ENCODE results near the gene CDH23.
A peak's percentile ranks its signal among the peaks of the same experiment; 100 is the strongest.

Gene CDH23

DNA sequence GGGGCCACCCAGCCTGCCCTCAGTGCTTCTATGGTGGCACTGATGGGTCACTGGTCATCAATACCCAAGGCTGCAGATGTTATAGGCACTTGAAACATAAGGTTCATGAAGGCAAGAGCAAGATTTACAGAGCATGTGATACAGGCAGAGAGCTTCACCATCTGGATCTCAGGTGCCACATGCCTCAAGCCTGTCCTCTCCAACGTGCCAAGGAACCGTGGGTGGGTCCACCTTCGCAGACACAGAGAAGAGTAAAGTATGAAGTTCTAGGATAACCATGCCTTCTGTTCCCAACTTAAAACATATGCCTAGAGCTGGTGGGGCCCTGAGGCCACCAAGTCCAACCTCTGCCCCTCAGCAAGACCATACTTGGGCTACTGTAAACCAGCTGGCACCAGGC is 26.7 kb upstream of the CDH23 start:
- no peak for DNase-seq (ENCODE audit: low spot score)

DNA sequence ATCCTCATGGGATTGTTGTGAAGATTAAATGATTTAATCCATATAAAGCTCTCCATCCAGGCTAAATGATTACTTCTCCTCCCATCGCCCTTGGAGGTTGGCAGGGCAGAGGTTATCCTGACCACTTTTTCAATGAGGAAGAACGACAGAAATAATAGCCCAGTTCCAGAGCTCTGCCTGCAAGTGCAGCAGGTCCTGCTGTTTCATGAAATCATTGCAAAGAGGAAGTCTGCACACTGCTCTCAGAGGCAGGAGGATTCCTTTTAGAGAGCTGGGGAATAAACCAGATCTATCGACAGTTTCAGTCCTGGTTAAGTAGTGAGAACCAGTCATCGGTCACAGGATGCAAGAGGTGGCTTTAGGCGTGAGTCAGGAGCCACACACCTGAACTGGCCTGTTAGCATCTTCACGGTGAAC is 25.0 kb upstream of the CDH23 start:
- DNase-seq (ENCODE audit: low spot score): no peak

DNA sequence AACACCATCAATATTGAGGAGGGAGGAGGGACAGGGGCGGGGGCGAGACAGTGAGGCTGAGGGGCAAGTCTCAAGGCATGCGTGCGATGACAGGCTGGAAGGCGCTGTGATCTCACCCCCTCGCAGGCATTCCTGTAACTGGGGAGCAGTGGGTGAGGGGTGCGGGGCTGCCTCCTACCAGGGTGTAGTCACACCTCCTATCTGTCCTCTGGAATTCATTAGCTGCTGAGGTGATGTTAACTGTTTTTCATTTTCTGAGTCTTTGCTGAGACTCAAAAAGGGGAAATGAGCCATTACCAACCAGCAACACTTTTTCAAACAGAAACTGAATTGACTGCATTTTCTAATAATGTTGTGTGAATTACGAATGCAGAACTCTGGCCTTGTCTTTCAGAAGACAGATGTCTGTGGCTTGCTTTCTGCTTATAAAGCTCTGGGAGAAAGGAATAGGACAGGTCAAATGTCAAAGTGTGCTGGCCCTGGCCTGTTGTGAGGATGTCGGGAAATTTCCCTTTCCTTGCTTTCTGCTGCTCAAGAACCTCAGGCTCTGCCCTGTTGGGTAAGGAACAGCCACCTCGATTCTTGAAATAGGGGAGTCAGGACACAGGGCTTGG is 23.7 kb upstream of the CDH23 start:
- no peak for DNase-seq (ENCODE audit: low spot score)

DNA sequence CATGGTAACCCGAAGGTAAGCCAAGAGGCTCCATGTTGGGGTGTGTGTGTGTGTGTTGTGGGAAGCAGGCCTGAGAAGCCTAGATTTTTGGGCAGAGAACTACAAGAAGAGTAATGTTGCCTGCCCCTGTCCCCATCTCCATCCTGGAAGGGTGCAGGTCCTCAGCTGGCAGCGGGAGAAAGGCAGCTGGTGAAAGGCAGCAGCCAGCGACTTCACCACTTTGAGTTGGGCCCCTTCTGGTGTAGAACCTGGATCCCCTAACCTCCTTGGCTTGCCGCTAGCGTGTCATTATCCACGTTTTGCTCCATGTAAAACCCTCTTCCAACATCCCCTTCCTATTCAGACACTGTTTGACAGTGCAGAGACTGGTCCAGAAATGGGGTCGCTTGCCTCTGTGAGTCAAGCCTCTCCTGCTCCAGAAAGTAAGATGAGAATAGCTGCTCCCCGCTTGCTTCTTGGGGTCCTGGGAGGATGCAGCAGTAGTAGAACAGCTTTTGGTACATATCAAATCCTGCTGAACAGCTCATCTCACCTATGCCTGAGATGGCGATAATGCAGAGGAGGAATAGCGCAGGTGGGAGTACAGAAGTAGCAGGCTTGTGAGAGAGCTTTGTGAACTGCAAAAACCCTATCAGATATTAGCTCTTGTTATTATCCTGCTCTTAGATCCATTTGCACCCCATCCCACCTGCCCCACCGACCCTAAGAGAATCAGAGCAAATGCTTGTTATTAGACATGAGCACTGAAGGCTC is 22.1 kb upstream of the CDH23 start:
- DNase-seq (ENCODE audit: low spot score): no peak

DNA sequence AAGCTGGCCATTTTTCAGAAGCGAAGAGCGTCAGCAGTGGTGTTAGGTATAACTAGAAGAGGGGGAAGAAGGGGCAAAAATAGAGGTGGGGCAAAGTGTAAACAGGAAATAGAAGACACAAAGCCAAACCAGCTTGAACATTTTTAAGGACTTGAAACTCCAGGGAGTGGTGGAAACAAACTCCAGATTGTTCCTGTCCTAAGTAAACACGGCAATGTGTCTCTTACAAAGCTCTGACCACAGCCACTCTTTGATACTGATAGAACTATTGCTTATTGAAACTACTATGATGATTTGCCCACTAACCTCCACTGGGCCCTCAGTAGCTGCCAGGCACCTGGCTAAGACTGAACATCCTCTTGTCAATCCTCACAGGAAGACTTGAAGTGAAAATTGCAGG is 20.8 kb upstream of the CDH23 start:
- DNase-seq (ENCODE audit: low spot score): no peak

DNA sequence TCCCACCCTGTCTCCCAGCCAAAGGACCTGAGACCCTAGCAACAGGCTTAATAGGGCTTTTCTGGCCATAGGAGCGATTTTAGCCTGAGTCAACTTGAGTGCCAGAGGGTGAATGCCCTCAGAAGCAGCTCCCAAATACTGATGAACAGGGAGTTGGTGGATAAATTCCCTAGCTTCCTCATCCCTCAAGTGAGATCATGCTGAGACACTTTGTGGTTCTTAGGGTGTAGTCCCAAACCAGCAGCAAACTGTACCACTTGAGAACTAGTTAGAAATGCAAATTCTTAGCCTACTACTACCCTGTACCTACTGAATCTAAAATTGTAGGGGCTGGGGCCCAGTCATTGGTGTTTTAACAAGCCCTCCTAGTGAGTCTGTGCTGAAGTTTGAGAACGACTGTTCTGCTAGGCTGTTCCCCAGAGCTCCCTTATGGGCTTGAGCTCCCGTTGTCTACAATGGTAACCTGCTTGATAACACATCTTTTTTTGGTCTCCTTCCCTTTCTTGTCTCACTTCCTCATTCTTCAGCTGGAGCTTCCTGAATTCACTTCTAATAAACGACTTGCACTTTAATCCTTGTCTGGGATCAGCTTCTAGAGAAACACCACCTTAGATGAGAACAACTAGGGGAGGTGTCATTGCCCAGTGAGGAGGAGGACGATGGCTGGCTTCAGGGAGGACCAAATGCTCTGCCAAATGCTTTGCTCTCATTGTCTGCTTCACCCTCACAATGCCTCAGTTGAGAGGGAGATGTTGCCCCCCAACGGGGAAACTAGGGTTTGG is 18.2 kb upstream of the CDH23 start:
- no peak for DNase-seq (ENCODE audit: low spot score)

DNA sequence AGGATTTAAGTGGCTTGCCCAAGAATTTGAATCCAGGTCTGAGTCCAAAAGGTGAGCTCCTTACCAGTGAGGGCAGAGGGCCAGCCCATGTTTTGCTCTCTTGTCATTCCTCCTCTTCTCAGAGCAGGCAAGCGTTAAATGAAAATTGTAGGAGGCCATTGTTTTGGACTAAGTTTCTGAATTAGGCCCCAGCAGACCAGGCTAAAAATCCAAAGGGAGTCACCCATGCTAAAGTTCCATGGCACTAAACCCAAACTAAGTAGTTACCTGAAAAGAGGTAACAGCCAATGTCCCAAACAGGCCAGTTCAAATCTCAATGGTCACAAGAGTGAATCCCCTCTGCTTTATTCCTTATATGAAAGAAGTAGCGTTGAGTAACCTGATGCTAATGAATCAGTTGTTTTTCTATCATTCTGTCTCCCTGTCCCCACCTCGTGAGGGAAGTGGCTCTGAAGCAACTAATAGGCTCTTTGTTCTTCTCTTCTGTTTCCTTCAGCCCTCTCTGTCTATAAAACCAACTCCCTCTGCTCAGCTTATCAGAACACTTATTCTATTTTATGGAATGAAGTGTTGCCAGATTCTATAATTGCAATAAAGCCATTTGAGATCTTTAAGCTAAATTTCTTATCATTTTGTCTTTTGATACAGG is 17.5 kb upstream of the CDH23 start:
- DNase-seq (ENCODE audit: low spot score): no peak

DNA sequence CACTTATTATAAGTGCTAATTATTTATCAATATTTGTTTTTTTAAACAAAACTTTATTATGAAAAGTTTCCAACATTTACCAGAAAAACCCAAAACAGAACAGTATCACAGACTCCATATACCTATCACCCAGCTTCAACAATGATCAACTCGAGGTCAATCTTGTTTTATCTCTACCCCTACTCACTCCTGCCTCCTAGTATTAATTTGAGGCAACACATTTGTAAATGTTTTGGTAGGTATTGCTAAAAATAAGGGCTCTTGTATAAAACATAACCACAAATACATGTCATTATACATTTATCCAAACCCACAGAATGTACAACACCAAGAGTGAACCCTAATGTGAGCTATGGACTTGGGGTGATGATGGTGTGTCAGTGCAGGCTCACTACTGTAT is 15.9 kb upstream of the CDH23 start:
- no peak for DNase-seq (ENCODE audit: low spot score)

DNA sequence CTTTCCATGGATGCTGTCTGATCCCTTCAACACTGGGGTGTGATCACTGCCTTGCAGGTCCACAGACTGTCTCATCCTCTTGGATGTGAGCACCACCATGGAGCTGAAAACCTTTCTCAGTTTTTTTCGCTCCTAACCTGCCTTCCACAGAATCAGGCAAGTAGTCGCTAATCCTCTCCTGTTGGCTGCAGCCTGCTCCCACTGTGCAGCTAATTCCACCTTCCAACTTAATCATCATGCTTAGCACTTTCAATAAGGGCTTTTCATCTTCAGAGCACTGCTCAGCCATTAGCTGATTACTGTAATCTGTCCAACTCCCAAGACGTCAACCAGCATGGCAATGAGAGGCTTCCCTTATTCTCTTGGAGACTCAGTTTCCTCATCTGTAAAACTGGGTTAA is 15.1 kb upstream of the CDH23 start:
- DNase-seq (ENCODE audit: low spot score): no peak

DNA sequence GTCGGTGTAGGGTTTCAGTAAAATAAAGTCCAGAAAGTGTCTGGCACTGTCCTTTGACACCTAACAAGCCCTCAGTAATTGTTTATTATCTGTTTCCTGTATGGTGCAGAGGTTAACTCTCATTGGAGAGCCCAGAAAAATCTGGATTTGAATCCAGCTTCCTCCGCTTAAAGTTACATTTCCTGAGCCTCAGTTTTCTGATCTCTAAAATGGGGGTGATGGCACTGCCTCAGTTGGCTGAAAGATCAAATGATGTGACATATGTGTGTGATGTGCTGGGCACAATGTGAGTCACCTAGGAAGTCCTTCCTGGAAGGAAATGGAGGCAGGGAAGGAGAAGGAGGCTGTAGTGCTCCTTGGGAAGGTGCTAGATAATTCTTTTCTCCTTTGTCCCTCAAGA is 14.7 kb upstream of the CDH23 start:
- no peak for DNase-seq (ENCODE audit: low spot score)

DNA sequence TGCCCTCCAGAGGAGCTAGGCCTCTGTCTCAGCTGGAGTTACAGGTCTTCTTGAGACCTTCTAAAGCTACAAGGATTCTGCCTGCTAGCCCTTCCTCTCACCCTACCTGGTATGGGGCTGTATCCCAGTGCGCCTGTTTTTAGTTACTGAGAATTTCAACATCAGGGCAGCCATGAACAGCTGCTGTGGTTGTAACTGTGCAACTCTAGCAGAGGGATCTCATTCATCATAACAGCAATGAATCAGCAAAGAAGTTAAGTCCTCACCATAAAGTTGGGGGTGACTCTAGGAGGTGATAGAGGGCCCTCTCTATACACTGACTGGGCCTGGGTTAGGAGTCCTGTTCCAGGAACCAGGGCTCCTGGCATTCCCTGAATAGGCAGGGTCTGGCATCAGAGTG is 14.0 kb upstream of the CDH23 start:
- no peak for DNase-seq (ENCODE audit: low spot score)

DNA sequence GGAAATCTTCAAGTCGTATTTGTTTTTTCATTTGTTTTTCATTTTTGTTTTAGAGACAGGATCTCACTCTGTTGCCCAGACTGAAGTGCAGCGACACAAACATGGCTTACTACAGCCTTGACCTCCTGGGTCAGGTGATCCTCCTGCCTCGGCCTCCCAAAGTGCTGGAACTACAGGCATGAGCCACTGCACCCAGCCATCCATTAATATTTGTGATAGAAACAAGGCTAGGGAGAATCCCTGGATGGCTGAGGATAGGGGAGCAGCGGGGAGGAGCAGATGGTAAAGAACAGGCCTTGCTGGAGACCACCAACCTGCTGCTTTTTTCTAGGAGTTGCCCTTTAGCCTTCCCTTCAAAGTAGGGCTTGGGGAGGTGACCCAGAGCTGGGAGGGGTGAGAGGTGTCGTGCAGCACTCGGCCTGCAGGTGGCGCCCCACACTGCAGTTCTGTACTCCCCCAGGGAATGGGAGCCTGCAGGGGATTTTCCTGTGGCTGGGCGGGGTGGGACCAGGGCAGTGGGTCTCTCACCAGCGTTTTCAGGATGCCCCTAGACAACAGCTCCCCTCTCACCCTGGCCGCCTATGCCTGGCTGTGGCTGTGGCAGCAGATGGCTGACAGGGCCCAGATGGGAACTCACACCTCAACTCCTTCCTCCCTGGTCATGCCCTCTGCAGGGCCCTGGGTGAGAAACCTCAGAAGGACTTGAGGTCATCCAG is 12.6 kb upstream of the CDH23 start:
- peak; percentile 48 for DNase-seq (ENCODE audit: low spot score)

DNA sequence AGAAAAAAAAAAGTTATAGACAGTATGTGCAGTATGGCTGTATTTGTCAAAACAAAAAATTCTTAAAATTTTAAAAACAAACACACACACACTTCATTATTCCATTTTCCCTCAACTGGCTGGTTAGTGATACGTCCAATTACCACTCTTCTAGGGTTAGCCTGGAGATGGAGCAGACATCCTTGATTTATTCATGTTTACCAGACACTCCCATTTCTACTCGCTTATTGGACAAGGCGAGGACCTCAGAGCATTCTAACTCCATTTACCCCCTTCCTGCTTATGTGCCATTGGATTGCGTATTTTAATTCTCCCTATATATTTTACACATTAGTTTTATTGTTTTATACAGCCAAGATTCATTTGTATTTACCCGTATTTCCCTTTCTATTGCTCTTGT is 8.5 kb upstream of the CDH23 start:
- DNase-seq (ENCODE audit: low spot score): no peak

DNA sequence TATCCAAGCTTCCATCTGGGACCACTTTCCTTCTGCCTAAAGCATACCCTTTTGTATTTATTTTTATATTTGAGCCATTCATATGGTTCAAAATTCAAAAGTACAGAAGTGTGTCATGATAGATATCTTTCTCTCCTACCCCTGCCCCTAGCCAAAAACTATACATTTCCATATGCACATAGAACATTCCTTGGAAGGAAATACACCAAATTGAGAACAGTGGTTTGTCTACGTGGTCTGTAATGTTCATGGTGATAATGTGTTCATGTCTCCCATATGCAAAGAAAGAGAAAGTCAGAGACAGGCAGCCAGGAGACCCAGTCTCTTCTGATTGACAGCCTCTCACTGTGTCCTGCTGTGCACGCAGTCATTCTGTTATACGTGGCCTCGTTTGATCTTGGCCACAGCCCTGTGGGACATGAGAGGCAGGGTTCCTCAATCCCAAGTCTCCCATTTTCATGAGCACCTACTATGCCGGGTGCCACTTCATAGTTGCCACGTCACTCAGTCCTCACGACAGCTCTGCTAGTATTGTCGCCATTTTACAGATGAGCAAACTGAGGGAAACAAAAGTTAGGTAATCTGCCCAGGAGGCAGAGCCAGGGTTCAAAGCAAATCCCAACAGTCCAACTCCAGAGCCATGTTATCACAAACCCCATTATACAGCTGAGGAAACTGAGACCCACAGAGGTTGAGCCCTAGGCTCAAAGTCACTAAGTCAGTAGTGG is 8.0 kb upstream of the CDH23 start:
- no peak for DNase-seq (ENCODE audit: low spot score)

DNA sequence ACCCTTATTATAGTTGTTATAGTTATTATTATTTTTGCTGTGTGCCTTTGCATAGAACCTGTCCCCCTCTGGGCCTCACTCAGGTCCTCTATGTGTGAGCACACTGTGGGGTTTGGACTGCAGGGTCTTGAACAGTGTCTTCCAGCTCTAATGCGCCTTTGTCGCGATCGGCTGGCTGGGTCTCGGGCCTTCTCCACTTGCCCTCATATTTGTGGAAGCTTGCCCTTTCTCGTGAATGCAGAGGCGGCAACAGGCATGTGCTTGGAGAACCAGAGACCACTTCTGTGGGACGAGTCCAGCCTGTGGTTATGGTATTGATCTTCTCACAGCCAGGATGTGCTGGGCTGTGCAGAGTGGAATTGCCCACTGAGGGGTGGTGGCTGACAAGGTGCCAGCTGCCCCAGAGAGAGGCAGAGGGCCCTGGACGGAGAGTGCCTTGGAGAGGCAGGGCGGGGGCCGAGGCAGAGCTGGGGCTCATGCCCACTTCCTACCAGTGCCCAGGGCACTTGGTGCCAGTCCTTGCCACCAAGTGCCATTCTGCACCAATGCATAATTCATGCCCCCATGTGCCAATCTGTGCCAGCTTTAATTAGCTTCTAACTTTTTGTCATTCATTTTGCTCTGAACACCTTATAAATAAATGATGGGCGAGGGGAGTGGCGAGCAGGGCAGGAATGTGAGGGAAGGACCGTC is 6.8 kb upstream of the CDH23 start:
- no peak for DNase-seq (ENCODE audit: low spot score)

DNA sequence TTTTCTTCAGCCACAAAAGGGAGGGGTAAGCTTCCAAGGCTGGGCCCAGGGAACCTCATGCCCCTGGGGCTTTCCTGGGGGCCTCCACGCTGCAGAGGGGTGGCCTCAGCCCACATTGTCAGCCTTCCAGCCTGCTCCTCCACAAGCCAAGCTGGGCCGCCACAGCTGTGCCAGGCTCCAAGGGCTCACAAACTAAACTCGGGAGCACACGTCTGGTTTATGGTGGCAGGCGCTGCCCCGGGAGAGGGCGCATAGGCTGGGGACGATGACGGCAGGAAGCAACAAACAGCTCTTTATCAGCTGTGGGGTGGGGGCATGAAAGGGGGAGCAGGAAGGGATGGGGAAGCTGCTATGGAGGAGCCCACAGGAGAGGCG is 6.3 kb upstream of the CDH23 start:
- no peak for DNase-seq (ENCODE audit: low spot score)

DNA sequence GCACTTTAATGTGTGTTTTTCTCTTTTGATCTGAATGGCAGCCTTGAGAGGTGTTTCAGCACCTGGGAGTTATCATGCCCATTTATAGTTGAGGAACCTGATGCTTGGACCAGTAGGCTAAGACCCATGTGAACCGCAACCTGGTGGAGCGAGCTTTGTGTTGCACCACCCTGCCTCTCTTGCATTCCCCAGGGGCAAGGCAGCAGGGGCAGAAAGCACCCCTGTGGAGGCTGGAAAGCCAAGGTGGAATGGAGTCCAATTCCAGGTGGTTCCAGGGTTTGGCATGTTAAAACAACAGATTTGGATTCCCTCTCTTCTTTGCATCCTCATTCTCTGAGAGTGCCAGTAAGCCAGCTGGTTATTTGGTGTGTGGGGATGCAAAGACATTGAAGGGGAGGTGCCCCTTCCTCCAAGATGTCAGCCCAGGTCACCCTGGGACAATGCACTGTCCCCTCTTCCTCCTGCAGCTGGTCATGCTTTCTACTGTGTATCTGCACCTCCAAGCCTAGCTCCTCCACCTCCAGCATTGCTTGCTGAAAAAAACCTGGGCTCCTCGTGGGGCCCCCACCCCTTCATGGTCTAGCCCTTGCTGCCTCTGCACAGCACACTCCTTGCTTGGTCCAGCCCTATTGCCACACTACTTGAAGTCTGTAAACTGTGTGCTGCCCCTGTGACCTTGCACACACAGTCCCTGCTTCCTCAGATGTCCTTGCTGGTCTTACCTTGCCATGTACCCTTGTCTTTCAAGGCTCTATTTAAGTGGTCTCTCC is 5.6 kb upstream of the CDH23 start:
- DNase-seq (ENCODE audit: low spot score): no peak

DNA sequence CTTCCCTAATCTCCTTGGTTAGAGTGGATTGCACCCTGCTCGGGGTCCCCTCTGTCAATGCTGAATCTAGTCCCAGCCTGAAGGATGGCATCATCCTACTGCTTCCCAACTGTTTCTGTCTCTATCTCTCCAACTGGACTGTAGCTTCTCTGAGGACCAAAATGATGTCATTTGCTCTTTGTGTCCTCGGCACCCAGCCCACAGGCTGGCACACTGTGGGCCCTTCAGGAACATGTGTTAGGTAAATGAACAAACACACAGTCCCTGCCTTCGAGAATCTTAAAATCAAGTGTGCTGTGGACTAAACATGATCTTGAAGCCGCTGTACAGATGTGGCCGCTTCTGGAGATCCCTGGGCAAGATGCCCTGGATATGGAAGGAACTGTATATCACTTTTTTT is 5.0 kb upstream of the CDH23 start:
- no peak for DNase-seq (ENCODE audit: low spot score)

DNA sequence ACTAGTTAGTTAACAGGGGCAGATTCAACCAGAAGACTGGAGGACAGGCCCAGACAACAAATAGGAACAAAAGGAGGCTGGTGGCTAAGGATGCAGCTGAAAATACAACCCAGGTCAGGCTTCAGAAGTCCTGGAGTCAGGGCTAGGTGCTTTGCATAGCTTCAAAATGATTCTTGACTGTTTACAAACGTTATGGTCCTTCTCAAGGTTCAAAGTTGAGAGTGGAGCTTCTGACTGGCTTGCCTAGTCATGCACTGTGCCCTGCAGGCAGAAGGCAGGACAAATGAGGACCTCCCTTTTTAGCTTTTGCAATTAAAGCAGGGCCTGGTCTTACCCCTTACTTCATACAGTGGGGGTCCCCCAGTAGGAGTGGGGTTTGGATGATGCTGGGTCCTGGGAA is 4.4 kb upstream of the CDH23 start:
- DNase-seq (ENCODE audit: low spot score): no peak

Data from kidney tubule cell (primary cell).